Fibroblast of lung (primary cell): Measurements from ENCODE around the gene RIBC2. TPM values are rescaled to one million over a fixed set of nuclear protein-coding genes. Genes with fewer than 3 reads are reported as not detected.

ENCODE experiments used
- DNase-seq, 2 donors: peaks; one replicate each; pipeline versions ENCODE4 v3.0.0 to v3.0.0-alpha.2; 2010; ENCODE audit warnings: low read depth in 2 of 2
- H2AFZ ChIP-seq: 2 replicates; pipeline ENCODE4 v1.5.1; 2012; ENCODE audit warnings: low read length, control low read depth, inconsistent platforms
- H3K27ac ChIP-seq: 2 replicates; pipeline ENCODE4 v1.5.1; 2011; ENCODE audit warnings: low read length, control low read depth; ENCODE audit not compliant: insufficient read depth
- H3K27me3 ChIP-seq: 2 replicates; pipeline ENCODE4 v1.5.1; 2011; ENCODE audit warnings: mild to moderate bottlenecking, low read length; ENCODE audit not compliant: control insufficient read depth, insufficient read depth
- H3K36me3 ChIP-seq: 2 replicates; pipeline ENCODE4 v1.5.1; 2011; ENCODE audit warnings: low read length; ENCODE audit not compliant: control insufficient read depth, insufficient read depth
- H3K4me1 ChIP-seq: 2 replicates; pipeline ENCODE4 v1.5.1; 2011; ENCODE audit warnings: low read length; ENCODE audit not compliant: control insufficient read depth, insufficient read depth; ENCODE audit errors: extremely low read depth
- H3K4me2 ChIP-seq: 2 replicates; pipeline ENCODE4 v1.5.1; 2011; ENCODE audit warnings: low read length, control low read depth; ENCODE audit not compliant: insufficient read depth; ENCODE audit errors: extremely low read depth
- H3K4me3 ChIP-seq, 4 experiments: fragments of 200-600 bp in 1 of 4; sonication (generic) in 1 of 4; replicated peaks in 1 of 4; 2 replicates each; pipeline ENCODE4 v1.5.1; 2011 to 2016; ENCODE audit warnings: low read length in 4 of 4, low read depth in 3 of 4, mild to moderate bottlenecking in 3 of 4, control low read depth in 2 of 4, inconsistent platforms in 1 of 4, mixed read lengths in 1 of 4; ENCODE audit not compliant: insufficient read depth in 1 of 4; ENCODE audit errors: control extremely low read depth in 1 of 4
- H3K79me2 ChIP-seq: 2 replicates; pipeline ENCODE4 v1.5.1; 2012; ENCODE audit warnings: mild to moderate bottlenecking, low read length, inconsistent platforms; ENCODE audit not compliant: control insufficient read depth, insufficient read depth
- H3K9ac ChIP-seq: 2 replicates; pipeline ENCODE4 v1.5.1; 2011; ENCODE audit warnings: mild to moderate bottlenecking, low read length, control low read depth; ENCODE audit not compliant: insufficient read depth
- H3K9me3 ChIP-seq: 2 replicates; pipeline ENCODE4 v1.5.1; 2012; ENCODE audit warnings: low read depth, low read length; ENCODE audit not compliant: control insufficient read depth, insufficient read depth
- H4K20me1 ChIP-seq: 2 replicates; pipeline ENCODE4 v1.5.1; 2011; ENCODE audit warnings: low read length; ENCODE audit not compliant: control insufficient read depth, insufficient read depth; ENCODE audit errors: extremely low read depth
- EZH2 ChIP-seq: IDR thresholded peaks from 2 replicates; pipeline ENCODE4 v1.5.1; 2012; ENCODE audit warnings: low read length, control low read depth, mild to moderate bottlenecking; ENCODE audit errors: missing control alignments
- polyA plus RNA-seq, 2 donors: library from polyadenylated mRNA; depleted of rRNA in 1 of 2; stranded (reverse) in 1 of 2; unstranded in 1 of 2; fragments of >200 nt; gene quantifications; 2 replicates each; pipeline ENCODE4 v1.2.1, GENCODE V29; 2011 to 2012; ENCODE audit warnings: missing spikeins in 1 of 2
- total RNA-seq: library from RNA; depleted of rRNA; stranded (reverse); fragments of >200 nt; gene quantifications from 2 replicates; pipeline ENCODE4 v1.2.1, GENCODE V29; 2014
- TF ChIP-seq, protein P1 (sequence below), 2 donors: IDR thresholded peaks in 1 of 2; conservative IDR thresholded peaks in 1 of 2; 1 replicate in 1 of 2; 2 replicates in 1 of 2; pipeline ENCODE4 v1.5.1; 2011 to 2012; ENCODE audit warnings: low read length in 2 of 2, control low read depth in 1 of 2, inconsistent platforms in 1 of 2, low read depth in 1 of 2, mild to moderate bottlenecking in 1 of 2

The RIBC2 gene
- total and polyA plus RNA-seq, 2 donors (not counting 1 experiment from before 2014, with no cell fraction given) = 1.6 TPM; not detected in 1

GRCh38 chr22:45422237-45422983, 8.9 kb downstream of the RIBC2 start:
- Histone ChIP-seq H3K79me2 (no peaks in the 10 kb centered on the region), H3K27me3 (no peaks in the 10 kb centered on the region), H3K4me3 (no peak overlapping the region), H2AFZ (no peak overlapping the region), H3K9ac (no peak overlapping the region), H3K36me3 (no peaks in the 10 kb centered on the region), H3K27ac (no peak overlapping the region), H4K20me1 (no peaks in the 10 kb centered on the region), H3K4me1 (no peaks in the 10 kb centered on the region), H3K4me2 (no peak overlapping the region), H3K9me3 (no peaks in the 10 kb centered on the region)
- TF ChIP-seq, protein P1, sequence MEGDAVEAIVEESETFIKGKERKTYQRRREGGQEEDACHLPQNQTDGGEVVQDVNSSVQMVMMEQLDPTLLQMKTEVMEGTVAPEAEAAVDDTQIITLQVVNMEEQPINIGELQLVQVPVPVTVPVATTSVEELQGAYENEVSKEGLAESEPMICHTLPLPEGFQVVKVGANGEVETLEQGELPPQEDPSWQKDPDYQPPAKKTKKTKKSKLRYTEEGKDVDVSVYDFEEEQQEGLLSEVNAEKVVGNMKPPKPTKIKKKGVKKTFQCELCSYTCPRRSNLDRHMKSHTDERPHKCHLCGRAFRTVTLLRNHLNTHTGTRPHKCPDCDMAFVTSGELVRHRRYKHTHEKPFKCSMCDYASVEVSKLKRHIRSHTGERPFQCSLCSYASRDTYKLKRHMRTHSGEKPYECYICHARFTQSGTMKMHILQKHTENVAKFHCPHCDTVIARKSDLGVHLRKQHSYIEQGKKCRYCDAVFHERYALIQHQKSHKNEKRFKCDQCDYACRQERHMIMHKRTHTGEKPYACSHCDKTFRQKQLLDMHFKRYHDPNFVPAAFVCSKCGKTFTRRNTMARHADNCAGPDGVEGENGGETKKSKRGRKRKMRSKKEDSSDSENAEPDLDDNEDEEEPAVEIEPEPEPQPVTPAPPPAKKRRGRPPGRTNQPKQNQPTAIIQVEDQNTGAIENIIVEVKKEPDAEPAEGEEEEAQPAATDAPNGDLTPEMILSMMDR (conservative IDR thresholded peaks at IDR 0.05 in 1 of 2, IDR thresholded peaks at IDR 0.05 in 1 of 2; ENCODE audit: low read depth in 1 of 2, low read length in 2 of 2) = no peak
- no peak for TF ChIP-seq EZH2
- DNase-seq = no peak

DNA sequence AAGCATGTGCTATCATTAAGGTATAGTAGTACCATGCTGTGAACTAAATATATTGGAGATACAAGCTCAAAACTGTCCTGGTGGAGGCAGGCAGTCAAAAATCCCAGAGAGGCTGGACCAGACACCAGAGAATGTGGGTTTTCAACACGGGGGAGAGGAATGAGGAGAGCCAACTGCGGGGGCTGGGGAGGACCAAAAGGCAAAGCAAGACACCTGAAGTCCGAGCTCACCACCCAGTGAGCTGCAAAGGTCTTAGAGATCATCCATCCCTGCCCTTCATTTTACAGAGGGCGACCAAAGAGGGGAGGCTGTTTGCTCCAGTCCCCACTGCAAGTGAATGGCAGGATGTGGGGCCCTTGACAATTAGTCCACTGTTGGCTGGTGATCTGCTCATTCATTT, 10.0 kb downstream of the RIBC2 start:
- no peak overlapping the region for H3K27ac ChIP-seq
- no peak for DNase-seq
- H2AFZ ChIP-seq = no peak overlapping the region
- H3K4me2 ChIP-seq = no peak overlapping the region
- no peaks in the 10 kb centered on the region for H3K36me3 ChIP-seq
- no peaks in the 10 kb centered on the region for H3K79me2 ChIP-seq
- TF ChIP-seq, protein P1 (conservative IDR thresholded peaks at IDR 0.05 in 1 of 2, IDR thresholded peaks at IDR 0.05 in 1 of 2; ENCODE audit: low read depth in 1 of 2, low read length in 2 of 2) = no peak
- TF ChIP-seq EZH2 = no peak
- H3K27me3 ChIP-seq = no peaks in the 10 kb centered on the region
- H4K20me1 ChIP-seq = no peaks in the 10 kb centered on the region
- no peak overlapping the region for H3K9ac ChIP-seq
- H3K9me3 ChIP-seq = no peaks in the 10 kb centered on the region
- no peaks in the 10 kb centered on the region for H3K4me1 ChIP-seq
- no peak overlapping the region for H3K4me3 ChIP-seq

- H3K79me2 ChIP-seq = no peaks in the 10 kb centered on the region
- TF ChIP-seq, protein P1 (conservative IDR thresholded peaks at IDR 0.05 in 1 of 2, IDR thresholded peaks at IDR 0.05 in 1 of 2; ENCODE audit: low read depth in 1 of 2, low read length in 2 of 2) = no peak
- H3K27ac ChIP-seq = no peak overlapping the region
- H3K4me2 ChIP-seq = no peak overlapping the region
- no peaks in the 10 kb centered on the region for H4K20me1 ChIP-seq
- no peaks in the 10 kb centered on the region for H3K4me1 ChIP-seq
- no peak overlapping the region for H3K4me3 ChIP-seq
- H3K36me3 ChIP-seq = no peaks in the 10 kb centered on the region
- H3K27me3 ChIP-seq = no peaks in the 10 kb centered on the region
- no peak for DNase-seq
- no peak overlapping the region for H3K9ac ChIP-seq
- no peaks in the 10 kb centered on the region for H3K9me3 ChIP-seq
- H2AFZ ChIP-seq = no peak overlapping the region
Measured at GRCh38 chr22:45424241-45424731, 10.8 kb downstream of the RIBC2 start.
